HFF-Myc (cell line): ENCODE results near the gene PLS3.

Experiments used
- DNase-seq: peaks from one replicate; pipeline ENCODE4 v3.0.0-alpha.2; 2011; ENCODE audit warnings: low read depth; ENCODE audit errors: extremely low read depth
- H3K4me3 ChIP-seq: replicated peaks from 2 replicates; pipeline ENCODE4 v1.5.1; 2011; ENCODE audit warnings: low read depth, mild to moderate bottlenecking, control low read depth, low read length
- TF ChIP-seq, protein P1 (sequence below): IDR thresholded peaks from 2 replicates; pipeline ENCODE4 v1.5.1; 2012; ENCODE audit warnings: mild to moderate bottlenecking, low read depth, low read length, control low read depth; ENCODE audit errors: missing control alignments

The PLS3 gene, protein sequence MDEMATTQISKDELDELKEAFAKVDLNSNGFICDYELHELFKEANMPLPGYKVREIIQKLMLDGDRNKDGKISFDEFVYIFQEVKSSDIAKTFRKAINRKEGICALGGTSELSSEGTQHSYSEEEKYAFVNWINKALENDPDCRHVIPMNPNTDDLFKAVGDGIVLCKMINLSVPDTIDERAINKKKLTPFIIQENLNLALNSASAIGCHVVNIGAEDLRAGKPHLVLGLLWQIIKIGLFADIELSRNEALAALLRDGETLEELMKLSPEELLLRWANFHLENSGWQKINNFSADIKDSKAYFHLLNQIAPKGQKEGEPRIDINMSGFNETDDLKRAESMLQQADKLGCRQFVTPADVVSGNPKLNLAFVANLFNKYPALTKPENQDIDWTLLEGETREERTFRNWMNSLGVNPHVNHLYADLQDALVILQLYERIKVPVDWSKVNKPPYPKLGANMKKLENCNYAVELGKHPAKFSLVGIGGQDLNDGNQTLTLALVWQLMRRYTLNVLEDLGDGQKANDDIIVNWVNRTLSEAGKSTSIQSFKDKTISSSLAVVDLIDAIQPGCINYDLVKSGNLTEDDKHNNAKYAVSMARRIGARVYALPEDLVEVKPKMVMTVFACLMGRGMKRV

DNA sequence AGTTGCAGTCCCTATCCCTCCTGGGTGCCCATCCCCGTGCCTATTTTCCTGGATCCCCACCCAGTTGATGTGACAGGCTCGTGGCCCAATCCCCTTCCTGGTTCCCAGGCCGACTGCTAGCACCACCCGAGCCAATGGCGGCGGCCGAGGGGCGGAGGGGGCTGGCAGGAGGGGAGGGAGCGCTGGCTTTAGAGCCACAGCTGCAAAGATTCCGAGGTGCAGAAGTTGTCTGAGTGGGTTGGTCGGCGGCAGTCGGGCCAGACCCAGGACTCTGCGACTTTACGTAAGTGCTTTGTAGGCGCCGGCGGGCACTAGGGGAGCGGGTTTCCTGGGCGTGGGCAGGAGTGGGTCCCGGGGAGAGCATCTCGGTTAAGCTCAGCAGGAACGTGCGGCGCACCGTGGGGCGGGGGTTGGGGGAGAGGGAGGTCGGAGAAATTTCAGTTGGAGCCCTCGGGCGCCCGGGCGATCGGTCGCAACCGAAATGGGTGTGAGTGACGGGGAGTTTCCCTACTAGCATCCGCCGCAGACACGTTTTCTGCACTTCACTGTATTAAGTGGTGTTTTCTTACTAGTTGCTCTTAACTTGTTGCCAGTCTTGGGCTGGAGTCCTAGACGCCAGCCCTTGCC is at the start of gene PLS3:
TSS of gene PLS3 (plus strand) at position 197 of the 627 bp plus-strand sequence. CDS start 49,077 bp downstream, outside the sequence.
- peak within 1 kb of the TSS; percentile 69 for H3K4me3 ChIP-seq
- DNase-seq, result no peak
- TF ChIP-seq, protein P1, sequence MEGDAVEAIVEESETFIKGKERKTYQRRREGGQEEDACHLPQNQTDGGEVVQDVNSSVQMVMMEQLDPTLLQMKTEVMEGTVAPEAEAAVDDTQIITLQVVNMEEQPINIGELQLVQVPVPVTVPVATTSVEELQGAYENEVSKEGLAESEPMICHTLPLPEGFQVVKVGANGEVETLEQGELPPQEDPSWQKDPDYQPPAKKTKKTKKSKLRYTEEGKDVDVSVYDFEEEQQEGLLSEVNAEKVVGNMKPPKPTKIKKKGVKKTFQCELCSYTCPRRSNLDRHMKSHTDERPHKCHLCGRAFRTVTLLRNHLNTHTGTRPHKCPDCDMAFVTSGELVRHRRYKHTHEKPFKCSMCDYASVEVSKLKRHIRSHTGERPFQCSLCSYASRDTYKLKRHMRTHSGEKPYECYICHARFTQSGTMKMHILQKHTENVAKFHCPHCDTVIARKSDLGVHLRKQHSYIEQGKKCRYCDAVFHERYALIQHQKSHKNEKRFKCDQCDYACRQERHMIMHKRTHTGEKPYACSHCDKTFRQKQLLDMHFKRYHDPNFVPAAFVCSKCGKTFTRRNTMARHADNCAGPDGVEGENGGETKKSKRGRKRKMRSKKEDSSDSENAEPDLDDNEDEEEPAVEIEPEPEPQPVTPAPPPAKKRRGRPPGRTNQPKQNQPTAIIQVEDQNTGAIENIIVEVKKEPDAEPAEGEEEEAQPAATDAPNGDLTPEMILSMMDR, result no peak

DNA sequence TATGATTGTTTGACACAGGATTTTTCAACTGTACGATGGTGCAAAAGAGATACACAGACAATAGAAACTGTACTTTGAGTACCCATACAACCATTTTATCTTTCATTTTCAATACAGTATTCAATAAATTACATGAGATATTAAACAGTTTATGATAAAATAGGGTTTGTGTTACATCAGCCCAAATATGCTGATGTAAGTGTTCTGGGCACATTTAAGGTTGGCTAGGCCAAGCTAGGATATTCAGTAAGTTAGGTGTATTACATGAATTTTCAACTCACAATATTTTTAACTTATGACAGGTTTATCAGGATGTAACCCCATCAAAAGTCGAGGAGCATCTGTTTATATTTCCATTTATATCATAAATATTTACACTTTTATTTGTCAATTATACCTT is 42.9 kb upstream of the PLS3 start:
- no peak for DNase-seq
- H3K4me3 ChIP-seq, result no peak overlapping the region
- TF ChIP-seq, protein P1, result no peak

DNA sequence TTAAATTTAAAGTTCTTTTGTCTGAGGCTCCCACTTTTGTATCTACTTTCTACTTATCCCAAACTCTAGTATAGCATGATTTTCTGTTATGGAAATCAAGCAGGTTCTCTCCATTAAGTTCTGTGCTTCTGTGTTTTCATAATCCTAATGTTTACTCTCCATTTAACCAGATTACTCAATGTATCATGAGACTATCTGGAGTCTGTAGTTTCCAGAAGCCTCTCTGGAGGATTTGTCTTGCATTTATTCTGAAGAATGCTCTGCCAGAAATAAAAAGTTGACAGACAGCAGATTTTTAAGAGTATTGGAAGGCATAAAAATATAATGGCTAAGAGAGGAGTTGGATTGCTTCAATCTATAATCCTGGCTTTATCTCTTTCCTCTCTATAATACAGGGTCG is 39.2 kb upstream of the PLS3 start:
- TF ChIP-seq, protein P1, result no peak
- no peak for DNase-seq
- no peak overlapping the region for H3K4me3 ChIP-seq

DNA sequence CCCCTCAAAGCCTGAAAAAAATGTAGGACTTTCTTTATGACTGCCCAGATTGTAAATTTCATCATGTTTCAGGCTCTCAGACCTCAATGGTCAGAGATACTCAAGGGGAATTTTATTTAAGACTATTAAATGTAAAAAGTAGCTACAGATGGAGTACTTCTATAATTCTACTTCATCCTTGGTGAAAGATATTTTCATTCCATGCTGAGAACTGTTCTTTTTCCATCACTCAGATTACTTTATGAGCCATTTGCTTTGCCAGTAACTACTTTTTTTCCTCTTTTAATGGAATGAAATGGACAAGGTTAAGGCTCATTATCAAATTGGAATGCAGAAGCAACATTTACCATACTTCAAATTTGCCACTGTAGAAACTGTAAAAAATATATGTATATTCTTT is 38.0 kb upstream of the PLS3 start:
- no peak overlapping the region for H3K4me3 ChIP-seq
- no peak for DNase-seq
- TF ChIP-seq, protein P1, result no peak

DNA sequence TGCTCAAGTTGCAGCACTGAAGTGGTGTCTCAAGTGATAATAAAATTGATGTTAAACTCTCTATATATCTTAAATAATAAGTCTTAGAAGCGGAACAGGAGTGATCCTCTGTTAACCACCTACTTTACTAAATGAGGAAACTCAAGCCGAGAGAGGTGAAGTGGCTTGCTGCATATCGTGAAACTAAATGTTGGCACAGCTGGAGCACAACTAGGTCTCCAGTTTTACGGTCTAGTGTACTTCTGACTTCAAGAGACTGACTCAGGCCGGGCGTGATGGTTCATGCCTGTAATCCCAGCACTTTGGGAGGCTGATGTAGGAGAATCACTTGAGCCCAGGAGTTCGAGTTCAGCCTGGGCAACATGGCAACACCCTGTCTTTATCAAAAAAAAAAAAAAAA is 35.5 kb upstream of the PLS3 start:
- TF ChIP-seq, protein P1, result no peak
- DNase-seq, result no peak
- H3K4me3 ChIP-seq, result no peak overlapping the region

DNA sequence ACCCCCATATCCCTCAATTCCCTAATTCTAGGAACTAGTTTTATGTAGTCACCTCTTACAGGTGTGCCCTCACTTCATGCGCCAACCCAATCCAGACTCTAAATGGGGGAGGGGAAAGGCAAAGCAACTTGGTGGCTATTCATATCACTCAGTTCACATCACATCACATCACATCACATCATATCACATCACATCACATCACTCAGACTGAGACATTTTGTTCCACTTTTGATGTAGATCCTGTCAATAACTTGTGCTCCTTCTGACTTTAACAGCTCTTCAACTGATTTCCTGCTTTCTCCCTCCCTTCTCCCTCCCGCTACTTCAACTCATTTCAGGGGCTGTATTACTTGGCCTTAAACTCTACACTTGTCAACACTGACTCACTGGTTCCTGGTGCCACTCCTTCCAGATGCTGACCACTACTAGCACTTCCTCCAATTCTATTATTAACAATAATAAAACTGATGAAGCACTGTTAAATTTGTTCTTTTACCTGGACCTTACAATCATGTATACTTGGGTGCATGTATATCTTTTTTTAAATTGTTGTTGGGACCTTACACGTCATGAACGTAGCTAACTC is 29.1 kb upstream of the PLS3 start:
- TF ChIP-seq, protein P1, result no peak
- H3K4me3 ChIP-seq, result no peak overlapping the region
- DNase-seq, result peak; percentile 15
